Breast epithelium (tissue), 3 donors: ENCODE measurements around the gene ZDHHC5.

ENCODE experiments used
- CTCF ChIP-seq, 3 donors: fragments of 450-650 bp; IDR thresholded peaks; one replicate each; pipeline ENCODE4 v1.5.1; 2016 to 2017; ENCODE audit warnings: antibody characterized with exemption in 3 of 3, mild to moderate bottlenecking in 3 of 3, moderate library complexity in 3 of 3
- POLR2AphosphoS5 ChIP-seq, 3 donors: sonication (generic); formaldehyde crosslinking; IDR thresholded peaks; one replicate each; pipeline ENCODE4 v1.6.1; 2017; ENCODE audit warnings: antibody characterized with exemption in 3 of 3

- TF ChIP-seq CTCF (IDR thresholded peaks at IDR 0.05): no peak
- no peak for TF ChIP-seq POLR2AphosphoS5 (IDR thresholded peaks at IDR 0.05)
These were observed 27.7 kb upstream of the ZDHHC5 start for GRCh38 chr11:57640068-57640800.
